HFF-Myc (cell line): Measurements from ENCODE around the gene ZNF311.
A peak's percentile ranks its signal among the peaks of the same experiment; 100 is the strongest.

Source experiments
- DNase-seq: peaks from one replicate; pipeline ENCODE4 v3.0.0-alpha.2; 2011; ENCODE audit warnings: low read depth; ENCODE audit errors: extremely low read depth
- H3K4me3 ChIP-seq: replicated peaks from 2 replicates; pipeline ENCODE4 v1.5.1; 2011; ENCODE audit warnings: low read depth, mild to moderate bottlenecking, control low read depth, low read length
- TF ChIP-seq, protein P1 (sequence below): IDR thresholded peaks from 2 replicates; pipeline ENCODE4 v1.5.1; 2012; ENCODE audit warnings: mild to moderate bottlenecking, low read depth, low read length, control low read depth; ENCODE audit errors: missing control alignments

Gene ZNF311

DNA sequence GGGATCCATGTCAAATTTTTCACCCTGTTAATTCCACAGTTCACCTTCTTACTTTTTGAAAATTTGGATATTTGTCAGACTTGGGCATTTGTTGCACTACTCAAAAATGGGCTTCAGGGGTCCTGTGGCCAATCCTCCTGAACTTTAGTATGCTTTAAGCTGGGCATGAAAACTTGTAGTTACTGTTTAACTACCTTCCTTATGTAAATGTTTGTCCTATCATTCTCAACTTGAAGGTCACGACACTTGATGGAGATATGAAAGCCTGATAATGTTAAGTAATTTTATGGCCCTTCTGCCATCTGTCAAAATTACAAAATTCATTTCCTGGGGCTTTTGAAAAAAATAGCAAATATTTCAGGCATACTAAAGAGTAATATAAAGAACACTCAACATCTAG is 4.2 kb upstream of the ZNF311 start:
- TF ChIP-seq, protein P1, sequence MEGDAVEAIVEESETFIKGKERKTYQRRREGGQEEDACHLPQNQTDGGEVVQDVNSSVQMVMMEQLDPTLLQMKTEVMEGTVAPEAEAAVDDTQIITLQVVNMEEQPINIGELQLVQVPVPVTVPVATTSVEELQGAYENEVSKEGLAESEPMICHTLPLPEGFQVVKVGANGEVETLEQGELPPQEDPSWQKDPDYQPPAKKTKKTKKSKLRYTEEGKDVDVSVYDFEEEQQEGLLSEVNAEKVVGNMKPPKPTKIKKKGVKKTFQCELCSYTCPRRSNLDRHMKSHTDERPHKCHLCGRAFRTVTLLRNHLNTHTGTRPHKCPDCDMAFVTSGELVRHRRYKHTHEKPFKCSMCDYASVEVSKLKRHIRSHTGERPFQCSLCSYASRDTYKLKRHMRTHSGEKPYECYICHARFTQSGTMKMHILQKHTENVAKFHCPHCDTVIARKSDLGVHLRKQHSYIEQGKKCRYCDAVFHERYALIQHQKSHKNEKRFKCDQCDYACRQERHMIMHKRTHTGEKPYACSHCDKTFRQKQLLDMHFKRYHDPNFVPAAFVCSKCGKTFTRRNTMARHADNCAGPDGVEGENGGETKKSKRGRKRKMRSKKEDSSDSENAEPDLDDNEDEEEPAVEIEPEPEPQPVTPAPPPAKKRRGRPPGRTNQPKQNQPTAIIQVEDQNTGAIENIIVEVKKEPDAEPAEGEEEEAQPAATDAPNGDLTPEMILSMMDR, result no peak
- DNase-seq, result no peak

DNA sequence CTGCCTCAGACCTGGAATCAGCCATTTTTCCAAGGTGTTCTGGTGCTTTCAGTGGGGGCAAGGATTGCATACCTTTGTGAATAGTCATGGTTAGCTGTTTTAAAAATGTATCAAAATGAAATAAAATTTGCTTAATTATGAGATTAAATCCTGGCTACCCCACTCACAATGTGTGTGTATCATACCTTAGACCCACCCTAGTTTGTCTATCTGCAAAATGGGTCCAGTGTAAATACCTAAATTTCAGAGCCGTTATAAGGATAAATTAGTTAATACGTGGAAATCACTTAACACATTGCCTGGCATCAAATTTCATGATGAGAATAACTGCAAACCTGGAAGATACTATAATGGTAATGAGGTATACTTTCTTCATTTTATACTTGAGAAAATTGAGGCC is 3.0 kb upstream of the ZNF311 start:
- TF ChIP-seq, protein P1, result no peak
- no peak for DNase-seq

More for the DNA sequence above, 4.2 kb upstream of the ZNF311 start:
- H3K4me3 ChIP-seq, result no peak overlapping the region

DNA sequence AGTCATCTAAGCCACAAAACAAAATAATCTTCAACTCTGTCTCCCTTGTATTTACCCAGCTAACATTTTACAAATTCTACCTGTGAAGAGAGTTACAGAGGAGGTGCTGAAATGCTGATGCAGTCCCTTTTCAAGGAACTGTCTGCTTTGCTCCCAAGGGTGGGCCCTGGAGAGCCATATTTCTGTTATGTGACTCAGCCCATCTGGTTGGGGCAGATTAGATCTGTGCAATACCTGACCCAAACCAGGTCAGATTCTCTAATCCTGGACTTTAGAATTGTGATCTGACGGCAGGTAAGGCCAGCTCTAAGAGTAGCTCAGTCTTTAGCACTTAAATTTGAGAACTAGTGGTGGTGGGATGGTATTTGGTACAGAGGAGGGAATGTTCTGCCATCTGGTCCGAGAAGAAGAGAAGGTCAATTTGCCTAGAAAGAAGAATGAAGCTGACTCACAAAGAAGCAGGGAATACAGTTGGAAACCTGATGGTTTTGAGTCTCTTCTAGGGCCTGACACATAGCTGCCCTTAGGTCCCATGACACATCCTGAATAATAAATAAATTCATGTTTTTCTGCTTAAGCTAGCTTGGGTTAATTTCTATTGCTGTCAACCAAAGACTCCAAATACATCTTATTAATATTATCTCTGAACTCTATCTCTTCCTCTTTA is 8.1 kb downstream of the ZNF311 start:
- TF ChIP-seq, protein P1, result no peak
- DNase-seq, result no peak
- H3K4me3 ChIP-seq, result no peak overlapping the region

More for the DNA sequence above, 3.0 kb upstream of the ZNF311 start:
- H3K4me3 ChIP-seq, result no peak overlapping the region

DNA sequence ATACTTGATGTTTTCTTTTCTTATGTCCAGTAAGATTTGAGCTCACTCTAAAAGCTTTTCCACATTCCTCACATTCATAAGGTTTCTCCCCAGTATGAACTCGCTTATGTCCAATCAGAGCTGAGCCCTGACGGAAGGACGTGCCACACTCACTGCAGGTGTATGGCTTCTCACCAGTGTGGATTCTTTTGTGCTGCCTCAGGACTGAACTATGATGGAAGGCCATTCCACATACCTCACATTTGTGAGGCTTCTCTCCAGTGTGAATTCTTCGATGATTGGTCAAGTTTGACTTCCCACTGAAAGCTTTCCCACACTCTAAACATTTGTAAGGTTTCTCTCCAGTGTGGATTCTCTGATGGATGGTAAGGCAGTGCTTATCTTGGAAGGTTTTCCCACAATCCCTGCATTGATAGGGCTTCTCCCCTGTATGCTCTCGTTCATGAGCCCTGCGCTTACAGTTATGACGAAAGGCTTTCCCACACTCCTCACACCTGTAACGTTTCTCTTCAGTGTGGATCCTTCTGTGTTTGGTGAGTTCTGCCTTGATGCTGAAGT is 9.9 kb downstream of the ZNF311 start:
- TF ChIP-seq, protein P1, result no peak
- no peak for DNase-seq
- H3K4me3 ChIP-seq, result no peak overlapping the region

DNA sequence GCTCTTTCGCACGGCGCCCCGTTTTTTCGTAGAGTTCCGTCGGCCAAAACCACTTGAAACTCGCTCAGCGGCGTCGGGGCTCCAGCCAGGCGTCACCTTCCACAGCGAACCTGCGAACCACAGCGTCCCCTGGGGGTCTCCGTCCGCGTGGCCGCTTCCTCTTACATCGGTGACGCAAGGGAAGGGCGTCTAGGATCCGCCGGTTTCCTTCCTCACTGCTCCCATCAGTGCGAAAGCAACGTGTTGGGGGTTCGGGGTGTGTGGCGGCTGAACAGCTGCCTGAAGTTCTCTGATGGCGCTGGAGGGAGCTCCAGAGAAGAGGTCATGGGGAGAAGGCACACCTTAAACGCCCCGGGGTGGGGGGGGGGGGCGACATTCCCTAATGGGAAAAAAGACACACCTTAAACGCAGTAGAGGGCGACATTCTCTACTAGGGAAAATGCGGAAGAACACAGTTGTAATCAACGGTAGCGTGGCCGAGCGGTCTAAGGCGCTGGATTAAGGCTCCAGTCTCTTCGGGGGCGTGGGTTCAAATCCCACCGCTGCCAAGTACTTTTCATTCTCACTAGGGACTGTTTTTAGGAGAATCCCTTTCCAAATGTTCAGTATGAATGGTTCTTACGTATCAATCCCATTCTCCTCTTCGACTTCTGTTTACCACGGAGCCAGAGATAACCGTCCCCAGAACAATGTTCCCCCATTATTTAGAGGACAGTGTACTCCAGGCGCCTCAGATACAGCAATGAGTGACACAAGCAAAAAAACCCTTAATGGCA is 16.4 kb downstream of the ZNF311 start:
- DNase-seq, result no peak
- H3K4me3 ChIP-seq, result 0 out of 2 replicates have a peak overlapping the region, but pooled peaks have one; percentile 12
- TF ChIP-seq, protein P1, result peak; percentile 58

DNA sequence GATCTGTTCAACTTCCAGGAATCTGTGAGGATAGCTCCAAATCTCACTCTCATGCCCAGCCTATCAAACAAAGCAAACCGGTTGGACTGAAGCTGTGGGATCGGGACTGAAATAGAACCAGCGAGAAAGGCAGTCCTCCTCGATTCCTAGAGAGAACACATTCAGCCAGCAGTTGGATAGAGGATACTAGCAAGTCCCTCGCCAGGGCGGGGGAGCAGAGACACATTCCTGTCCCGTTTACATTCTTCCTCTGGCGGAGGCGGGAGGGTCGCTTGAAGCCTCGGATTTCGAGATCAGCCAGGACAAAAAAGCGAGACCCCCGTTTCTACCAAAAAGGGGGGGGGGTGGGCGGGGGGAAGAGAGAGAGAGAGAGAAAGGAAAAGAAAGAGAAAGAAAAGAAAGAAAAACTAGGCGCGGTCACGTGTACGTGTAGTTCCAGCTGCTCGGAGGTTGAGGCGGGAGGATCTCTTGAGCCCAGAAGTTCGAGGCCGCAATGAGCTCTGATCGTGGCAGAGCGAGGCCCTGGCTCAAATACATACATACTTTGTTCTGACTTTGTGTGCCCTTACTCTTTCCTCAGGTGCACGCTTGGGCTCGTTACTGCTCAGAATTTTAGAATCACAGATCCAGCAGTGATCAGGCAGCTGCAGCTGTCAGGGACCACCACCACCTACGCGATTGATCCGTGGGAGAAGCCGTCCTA is 19.5 kb downstream of the ZNF311 start:
- peak overlapping the region; percentile 51 for H3K4me3 ChIP-seq
- DNase-seq, result peak; percentile 97
- TF ChIP-seq, protein P1, result no peak
